Gastrocnemius medialis (tissue), 4 donors: ENCODE measurements around the gene SYCP2. TPM values are rescaled to one million over a fixed set of nuclear protein-coding genes. Genes with fewer than 3 reads are reported as not detected.

ENCODE experiments used
- ATAC-seq, 2 donors: fragments of 150-250 bp; one replicate each; pipeline ENCODE4 v1.9.1; 2016
- DNase-seq, 2 donors: peaks; one replicate each; pipeline ENCODE4 v3.0.0-alpha.2; 2019
- H3K27ac ChIP-seq, 4 donors: fragments of 200-600 bp; sonication (generic); 1 replicate in 1 of 4; 2 replicates in 3 of 4; pipeline ENCODE4 v1.5.1; 2016 to 2018; ENCODE audit warnings: mild to moderate bottlenecking in 2 of 4, moderate library complexity in 1 of 4
- H3K27me3 ChIP-seq, 3 donors: fragments of 200-600 bp; sonication (generic) in 2 of 3; 1 replicate in 1 of 3; 2 replicates in 2 of 3; pipeline versions ENCODE4 v1.5.1 to v1.6.0; 2016 to 2019; ENCODE audit warnings: mild to moderate bottlenecking in 1 of 3, moderate library complexity in 1 of 3
- H3K36me3 ChIP-seq, 2 donors: fragments of 200-600 bp; sonication (generic) in 1 of 2; one replicate each; pipeline ENCODE4 v1.5.1; 2017 to 2018
- H3K4me1 ChIP-seq, 2 donors: fragments of 200-600 bp; sonication (generic) in 1 of 2; one replicate each; pipeline ENCODE4 v1.5.1; 2016 to 2017; ENCODE audit warnings: mild to moderate bottlenecking in 2 of 2
- H3K4me3 ChIP-seq, 4 donors: fragments of 200-600 bp; sonication (generic) in 3 of 4; 1 replicate in 1 of 4; 2 replicates in 3 of 4; pipeline ENCODE4 v1.5.1; 2016 to 2019; ENCODE audit warnings: mild to moderate bottlenecking in 2 of 4
- H3K9me3 ChIP-seq, 3 donors: fragments of 200-600 bp; sonication (generic) in 2 of 3; 1 replicate in 1 of 3; 2 replicates in 2 of 3; pipeline ENCODE4 v1.5.1; 2016 to 2019
- POLR2A ChIP-seq, 2 donors: fragments of 450-650 bp; IDR thresholded peaks; one replicate each; pipeline ENCODE4 v1.6.1; 2017; ENCODE audit warnings: antibody characterized with exemption in 2 of 2, mild to moderate bottlenecking in 2 of 2, moderate library complexity in 2 of 2
- in situ Hi-C, 4 donors: fragments of 200-750 bp; cut with MboI; loops; one replicate each; pipeline versions ENCODE4 v1.15.0 to v1.8.0; 2017; ENCODE audit warnings: low sequenced_read_pairs in 4 of 4
- intact Hi-C: fragments of 100-400 bp; cut with DNase I; formaldehyde crosslinking; loops from one replicate; pipeline ENCODE4 v1.15.1; 2023; ENCODE audit warnings: low total_unique reads
- total RNA-seq, 4 donors: library from RNA; depleted of rRNA; stranded (reverse); fragments of >200 nt; gene quantifications; one replicate each; pipeline versions ENCODE4 v1.1.0 to v1.2.3, GENCODE V29; 2016
- TF ChIP-seq, protein P1 (sequence below), 5 experiments: fragments of 450-650 bp in 3 of 5; fragments of 200-600 bp in 2 of 5; sonication (generic) in 2 of 5; IDR thresholded peaks in 4 of 5; conservative IDR thresholded peaks in 1 of 5; 1 replicate in 4 of 5; 2 replicates in 1 of 5; pipeline ENCODE4 v1.5.1; 2016 to 2019; ENCODE audit warnings: antibody characterized with exemption in 5 of 5, mild to moderate bottlenecking in 3 of 5, moderate library complexity in 3 of 5

SYCP2 gene
- total RNA-seq, 4 donors from 2014 or later, result 0.10 to 0.78 (median 0.39) TPM

DNA sequence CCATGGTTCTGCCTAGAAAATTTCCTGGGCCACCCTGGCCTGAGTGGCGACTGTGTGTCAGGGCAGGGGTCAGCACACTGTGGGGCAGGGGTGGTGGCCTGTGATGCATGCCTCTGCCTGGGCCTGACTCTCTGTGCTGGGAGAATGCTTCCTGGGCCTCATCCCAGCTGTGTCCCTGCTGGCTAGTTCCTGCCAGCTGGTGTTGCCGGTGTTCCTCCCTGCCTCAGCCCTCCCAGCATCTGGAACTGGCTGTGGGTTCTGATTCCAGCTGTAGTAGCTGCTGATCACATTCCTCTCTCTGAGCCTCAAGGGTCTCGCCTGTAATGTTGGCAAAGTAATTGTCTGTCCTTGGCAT lies 101.5 kb downstream of the SYCP2 start:
- DNase-seq, result no peak
- Histone ChIP-seq H3K27me3 (peaks cover 0 to 6% (median 0%) of the 10 kb centered on the region in 3 donors), H3K9me3 (no peaks in the 10 kb centered on the region), H3K4me1 (peaks cover 0 to 4% of the 10 kb centered on the region in 2 donors), H3K27ac (peak overlapping the region in 1 of 4 donors; percentile 23), H3K36me3 (no peaks in the 10 kb centered on the region), H3K4me3 (no peak overlapping the region)
- peak in 1 of 2 donors; percentile 13 for ATAC-seq
- TF ChIP-seq, protein P1, sequence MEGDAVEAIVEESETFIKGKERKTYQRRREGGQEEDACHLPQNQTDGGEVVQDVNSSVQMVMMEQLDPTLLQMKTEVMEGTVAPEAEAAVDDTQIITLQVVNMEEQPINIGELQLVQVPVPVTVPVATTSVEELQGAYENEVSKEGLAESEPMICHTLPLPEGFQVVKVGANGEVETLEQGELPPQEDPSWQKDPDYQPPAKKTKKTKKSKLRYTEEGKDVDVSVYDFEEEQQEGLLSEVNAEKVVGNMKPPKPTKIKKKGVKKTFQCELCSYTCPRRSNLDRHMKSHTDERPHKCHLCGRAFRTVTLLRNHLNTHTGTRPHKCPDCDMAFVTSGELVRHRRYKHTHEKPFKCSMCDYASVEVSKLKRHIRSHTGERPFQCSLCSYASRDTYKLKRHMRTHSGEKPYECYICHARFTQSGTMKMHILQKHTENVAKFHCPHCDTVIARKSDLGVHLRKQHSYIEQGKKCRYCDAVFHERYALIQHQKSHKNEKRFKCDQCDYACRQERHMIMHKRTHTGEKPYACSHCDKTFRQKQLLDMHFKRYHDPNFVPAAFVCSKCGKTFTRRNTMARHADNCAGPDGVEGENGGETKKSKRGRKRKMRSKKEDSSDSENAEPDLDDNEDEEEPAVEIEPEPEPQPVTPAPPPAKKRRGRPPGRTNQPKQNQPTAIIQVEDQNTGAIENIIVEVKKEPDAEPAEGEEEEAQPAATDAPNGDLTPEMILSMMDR (IDR thresholded peaks at IDR 0.05 in 4 of 5, conservative IDR thresholded peaks at IDR 0.05 in 1 of 5), result no peak
- TF ChIP-seq POLR2A (IDR thresholded peaks at IDR 0.05), result no peak
- intact Hi-C loops, result no loop called here
- in situ Hi-C loops, result no loop called here

DNA sequence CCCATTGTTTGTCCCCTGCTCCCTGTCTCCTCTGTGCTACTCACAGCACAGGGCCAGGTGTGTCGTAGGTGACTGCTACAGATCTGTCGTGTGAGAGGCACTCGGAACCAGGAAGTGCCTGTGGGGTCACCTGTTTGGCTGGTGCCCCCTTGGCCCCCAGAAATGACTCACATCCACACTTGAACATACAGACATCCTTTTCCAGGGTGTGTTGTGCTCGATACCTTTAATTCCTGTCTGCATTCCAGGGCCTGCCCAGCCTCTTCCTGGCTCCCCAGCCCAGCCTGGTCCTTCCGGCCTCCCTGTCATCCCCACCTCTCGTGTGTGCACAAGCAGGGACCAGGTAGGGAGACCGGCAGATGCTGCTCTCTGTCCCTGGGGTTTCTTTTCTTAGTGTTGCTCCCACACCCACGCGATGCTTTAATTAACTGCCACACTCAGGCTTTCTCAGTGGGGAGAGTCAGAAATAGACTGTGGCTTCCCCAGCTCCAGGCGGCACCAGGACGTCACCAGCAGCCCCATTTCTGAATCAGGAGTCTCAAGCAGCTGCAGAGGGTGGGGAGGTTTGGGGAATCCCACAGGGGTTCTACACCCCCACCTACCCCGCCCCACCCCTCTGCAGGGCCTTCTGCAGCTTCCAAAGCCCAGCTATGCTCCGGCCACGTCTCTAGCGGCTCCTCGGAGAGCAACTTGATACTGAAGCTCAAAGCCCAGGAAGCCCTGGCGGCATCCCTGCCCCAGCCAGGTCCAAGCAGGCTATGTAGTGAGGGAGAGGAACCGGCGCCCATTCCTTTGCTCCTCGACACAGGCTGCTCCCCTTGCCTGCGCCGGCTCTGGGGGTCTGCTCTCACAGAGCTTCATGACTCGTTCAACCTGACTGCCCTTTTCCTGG lies 102.2 kb downstream of the SYCP2 start:
- no peak overlapping the region for H3K4me3 ChIP-seq
- ATAC-seq (no peak), DNase-seq (no peak)
- no peaks in the 10 kb centered on the region for H3K36me3 ChIP-seq
- no peaks in the 10 kb centered on the region for H3K9me3 ChIP-seq
- H3K4me1 ChIP-seq, result peaks cover 0 to under 1% of the 10 kb centered on the region in 2 donors
- intact Hi-C loops (no loop called here), in situ Hi-C loops (no loop called here)
- H3K27ac ChIP-seq, result peak overlapping the region in 1 of 4 donors; percentile 23
- peaks cover 0 to 3% (median 0%) of the 10 kb centered on the region in 3 donors for H3K27me3 ChIP-seq
- TF ChIP-seq, protein P1 (IDR thresholded peaks at IDR 0.05 in 4 of 5, conservative IDR thresholded peaks at IDR 0.05 in 1 of 5), result no peak
- no peak for TF ChIP-seq POLR2A (IDR thresholded peaks at IDR 0.05)

DNA sequence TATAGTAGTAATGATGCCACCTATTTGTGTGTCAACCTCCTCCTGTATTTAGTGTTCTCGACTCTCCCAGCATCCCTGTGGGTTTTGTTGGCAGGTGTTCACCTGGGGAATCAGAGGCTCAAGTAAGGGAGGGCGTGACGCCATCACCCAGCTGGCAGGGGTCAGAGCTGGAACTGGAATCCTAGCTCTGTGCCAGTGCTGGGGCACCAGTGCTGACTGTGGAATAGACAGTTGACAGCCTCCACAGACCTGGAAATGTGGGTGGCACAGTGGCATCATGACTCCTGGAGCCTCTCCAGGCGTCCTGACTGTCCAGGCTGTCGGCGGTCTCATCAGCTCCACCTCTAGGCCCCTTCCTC lies 102.8 kb downstream of the SYCP2 start:
- ATAC-seq, result no peak
- Histone ChIP-seq H3K4me1 (no peaks in the 10 kb centered on the region), H3K27ac (no peak overlapping the region), H3K36me3 (no peaks in the 10 kb centered on the region), H3K27me3 (peaks cover 0 to 3% (median 0%) of the 10 kb centered on the region in 3 donors), H3K4me3 (no peak overlapping the region), H3K9me3 (no peaks in the 10 kb centered on the region)
- intact Hi-C loops (no loop called here), in situ Hi-C loops (no loop called here)
- DNase-seq, result no peak
- TF ChIP-seq, protein P1 (IDR thresholded peaks at IDR 0.05 in 4 of 5, conservative IDR thresholded peaks at IDR 0.05 in 1 of 5), result no peak
- no peak for TF ChIP-seq POLR2A (IDR thresholded peaks at IDR 0.05)

DNA sequence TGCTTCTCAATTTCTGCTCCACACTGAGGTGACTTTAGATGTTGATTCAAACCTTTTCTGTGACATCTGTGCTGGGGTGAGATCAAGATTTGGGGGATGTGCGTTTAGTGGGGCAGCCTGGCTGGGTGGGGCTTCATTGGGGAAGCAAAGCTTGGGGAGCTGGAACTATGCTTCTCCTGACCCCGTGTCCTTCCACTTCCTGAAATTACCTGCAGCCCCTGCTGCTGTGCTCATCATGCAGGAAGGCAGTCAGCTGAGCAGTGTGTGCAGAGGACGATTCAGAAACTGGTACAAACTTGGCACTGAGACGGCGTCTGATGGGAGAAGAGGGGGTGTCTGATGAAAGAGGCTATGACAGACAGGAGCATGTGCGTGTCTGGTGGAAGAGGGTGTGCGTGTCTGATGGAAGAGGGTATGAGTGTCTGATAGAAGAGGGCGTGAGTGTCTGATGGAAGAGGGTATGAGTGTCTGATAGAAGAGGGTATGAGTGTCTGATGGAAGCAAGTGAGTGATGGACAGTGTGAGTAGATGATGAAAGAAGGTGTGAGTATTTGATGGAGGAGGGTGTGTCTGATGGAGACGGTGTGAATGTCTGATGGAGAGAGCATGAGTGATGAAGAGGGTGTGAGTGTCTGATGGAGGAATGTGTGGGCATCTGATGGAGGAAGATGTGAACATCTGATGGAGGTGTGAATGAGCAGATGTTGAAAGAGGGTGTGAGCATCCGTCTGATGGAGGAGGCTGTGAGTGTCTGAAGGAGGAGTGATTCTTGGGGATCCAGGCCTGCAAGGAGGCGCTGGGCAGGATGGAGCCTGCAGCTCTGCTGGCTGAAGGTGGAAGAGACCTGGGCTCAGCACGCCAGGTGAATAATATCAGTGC lies 103.4 kb downstream of the SYCP2 start:
- ATAC-seq (no peak), DNase-seq (no peak)
- Histone ChIP-seq H3K27ac (no peak overlapping the region), H3K9me3 (no peaks in the 10 kb centered on the region), H3K4me3 (no peak overlapping the region), H3K27me3 (peaks cover 0 to 3% (median 0%) of the 10 kb centered on the region in 3 donors), H3K4me1 (no peaks in the 10 kb centered on the region), H3K36me3 (no peaks in the 10 kb centered on the region)
- in situ Hi-C loops (no loop called here), intact Hi-C loops (no loop called here)
- TF ChIP-seq, protein P1 (IDR thresholded peaks at IDR 0.05 in 4 of 5, conservative IDR thresholded peaks at IDR 0.05 in 1 of 5), result no peak
- no peak for TF ChIP-seq POLR2A (IDR thresholded peaks at IDR 0.05)
